Thymus (tissue), 14 donors: ENCODE measurements around the gene SIX1. TPM values are rescaled to one million over a fixed set of nuclear protein-coding genes. Genes with fewer than 3 reads are reported as not detected.

Experiments
- DNase-seq, 9 donors: peaks; one replicate each; pipeline ENCODE4 v3.0.0-alpha.2; 2013; ENCODE audit warnings: low spot score in 9 of 9, low read depth in 6 of 9, missing footprints in 1 of 9
- H3K27ac ChIP-seq, 2 donors: one replicate each; pipeline ENCODE4 v1.5.1; 2013; ENCODE audit warnings: control low read depth in 1 of 2, low read depth in 1 of 2, low read length in 1 of 2, mild to moderate bottlenecking in 1 of 2, moderate library complexity in 1 of 2
- H3K27me3 ChIP-seq, 2 donors: one replicate each; pipeline ENCODE4 v1.5.1; 2013; ENCODE audit warnings: low read length in 1 of 2; ENCODE audit not compliant: control insufficient read depth in 2 of 2, insufficient read depth in 1 of 2
- H3K36me3 ChIP-seq, 2 donors: one replicate each; pipeline ENCODE4 v1.5.1; 2013; ENCODE audit warnings: low read length in 1 of 2, mild to moderate bottlenecking in 1 of 2, moderate library complexity in 1 of 2; ENCODE audit not compliant: control insufficient read depth in 2 of 2, insufficient read depth in 2 of 2
- H3K4me1 ChIP-seq, 2 donors: one replicate each; pipeline ENCODE4 v1.5.1; 2013; ENCODE audit warnings: low read length in 2 of 2; ENCODE audit not compliant: control insufficient read depth in 2 of 2, insufficient read depth in 2 of 2
- H3K4me3 ChIP-seq, 2 donors: one replicate each; pipeline ENCODE4 v1.5.1; 2013; ENCODE audit warnings: low read length in 2 of 2, control low read depth in 1 of 2, mild to moderate bottlenecking in 1 of 2
- H3K9me3 ChIP-seq, 2 donors: one replicate each; pipeline ENCODE4 v1.5.1; 2013; ENCODE audit warnings: low read length in 1 of 2, mild to moderate bottlenecking in 1 of 2; ENCODE audit not compliant: control insufficient read depth in 2 of 2, insufficient read depth in 1 of 2
- whole genome bisulfite sequencing: extraction: QIAGEN DNeasy Blood & Tissue Kit; methylation state at CpG from one replicate; pipeline ENCODE4 v1.1.7; 2013; 5-methylcytosine and 5-hydroxymethylcytosine counted together
- long read RNA-seq, 10 donors: transcript quantifications; one replicate each; lab custom pipeline, GENCODE V29; 2026
- polyA plus RNA-seq: library from polyadenylated mRNA; stranded (reverse); fragments of 200-250 nt; gene quantifications from one replicate; pipeline ENCODE4 v1.2.3, GENCODE V29; 2013
- total RNA-seq: library from RNA; stranded (reverse); fragments of 120-200 nt; gene quantifications from one replicate; pipeline ENCODE4 v1.2.4, GENCODE V29; 2013
- donor health status: healthy.

The SIX1 gene
- total RNA-seq (13.4 TPM), polyA plus RNA-seq (21.4 TPM)
- long read RNA-seq, donor 1, partial matches to known transcripts = 0 of 3 reads
- long read RNA-seq, donor 1, other reads (novel, unspliced or antisense) = 0 of 3 reads
- long read RNA-seq, donor 2 = 0 reads
- long read RNA-seq, donor 3, transcript SIX1-201 (2 exons, 3,996 nt) = major isoform, 14 of 17 reads
- long read RNA-seq, donor 3, partial matches to known transcripts = 0 of 17 reads
- long read RNA-seq, donor 3, other reads (novel, unspliced or antisense) = 0 of 17 reads
- long read RNA-seq, donor 4, partial matches to known transcripts = 0 of 1 reads
- long read RNA-seq, donor 4, other reads (novel, unspliced or antisense) = 0 of 1 reads
- long read RNA-seq, donor 5, transcript SIX1-201 (2 exons, 3,996 nt) = major isoform, 12 of 12 reads
- long read RNA-seq, donor 5, partial matches to known transcripts = 0 of 12 reads
- long read RNA-seq, donor 5, other reads (novel, unspliced or antisense) = 0 of 12 reads
- long read RNA-seq, donor 6, transcript SIX1-201 (2 exons, 3,996 nt) = major isoform, 8 of 8 reads
- long read RNA-seq, donor 6, partial matches to known transcripts = 0 of 8 reads
- long read RNA-seq, donor 6, other reads (novel, unspliced or antisense) = 0 of 8 reads
- long read RNA-seq, donor 7, transcript SIX1-201 (2 exons, 3,996 nt) = major isoform, 10 of 10 reads
- long read RNA-seq, donor 7, partial matches to known transcripts = 0 of 10 reads
- long read RNA-seq, donor 7, other reads (novel, unspliced or antisense) = 0 of 10 reads
- long read RNA-seq, donor 8, transcript SIX1-201 (2 exons, 3,996 nt) = major isoform, 11 of 12 reads
- long read RNA-seq, donor 8, partial matches to known transcripts = 0 of 12 reads
- long read RNA-seq, donor 8, other reads (novel, unspliced or antisense) = 0 of 12 reads
- long read RNA-seq, donor 9, transcript SIX1-201 (2 exons, 3,996 nt) = major isoform, 8 of 8 reads
- long read RNA-seq, donor 9, partial matches to known transcripts = 0 of 8 reads
- long read RNA-seq, donor 9, other reads (novel, unspliced or antisense) = 0 of 8 reads
- long read RNA-seq, donor 10, transcript SIX1-201 (2 exons, 3,996 nt) = major isoform, 7 of 7 reads
- long read RNA-seq, donor 10, partial matches to known transcripts = 0 of 7 reads
- long read RNA-seq, donor 10, other reads (novel, unspliced or antisense) = 0 of 7 reads

- Histone ChIP-seq H3K4me3 (peak within 1 kb of the TSS; percentile 31 to 39), H3K27me3 (peaks cover 86 to 99% of the 10 kb centered on the region in 2 donors), H3K27ac (peak within 1 kb of the TSS; percentile 26 to 65), H3K36me3 (no peaks in the 10 kb centered on the region), H3K9me3 (peaks cover 0 to 4% of the 10 kb centered on the region in 2 donors), H3K4me1 (peaks cover 0 to 11% of the 10 kb centered on the region in 2 donors)
- no peak for DNase-seq
- 3% methylated on average over 79 of the region's 79 CpGs for WGBS
These were observed at the start of gene SIX1 for GRCh38 chr14:60648934-60649874. Gene SIX1, minus strand, starts transcription at chr14:60649477. Its CDS starts 288 bp downstream, at chr14:60649189.

- Histone ChIP-seq H3K4me3 (no peak overlapping the region), H3K4me1 (no peaks in the 10 kb centered on the region), H3K27ac (no peak overlapping the region), H3K36me3 (no peaks in the 10 kb centered on the region), H3K27me3 (no peaks in the 10 kb centered on the region), H3K9me3 (no peaks in the 10 kb centered on the region)
- no peak for DNase-seq
- 84% methylated on average over 4 of the region's 4 CpGs for WGBS
These were observed 46.0 kb upstream of the SIX1 start for GRCh38 chr14:60695327-60695726.

- 96% methylated on average over 3 of the region's 3 CpGs for WGBS
These were observed 42.3 kb upstream of the SIX1 start for GRCh38 chr14:60691383-60692113.

GRCh38 chr14:60686865-60687264 lies 37.6 kb upstream of the SIX1 start:
- Histone ChIP-seq H3K4me1 (no peaks in the 10 kb centered on the region), H3K36me3 (no peaks in the 10 kb centered on the region), H3K27me3 (no peaks in the 10 kb centered on the region), H3K27ac (no peak overlapping the region), H3K9me3 (no peaks in the 10 kb centered on the region), H3K4me3 (no peak overlapping the region)
- DNase-seq = no peak

More at GRCh38 chr14:60691383-60692113, 42.3 kb upstream of the SIX1 start:
- Histone ChIP-seq H3K9me3 (no peaks in the 10 kb centered on the region), H3K27ac (no peak overlapping the region), H3K4me3 (no peak overlapping the region), H3K27me3 (no peaks in the 10 kb centered on the region), H3K4me1 (no peaks in the 10 kb centered on the region), H3K36me3 (no peaks in the 10 kb centered on the region)
- no peak for DNase-seq

GRCh38 chr14:60684203-60684602 lies 34.9 kb upstream of the SIX1 start:
- H3K9me3 ChIP-seq = no peaks in the 10 kb centered on the region
- H3K4me1 ChIP-seq = no peaks in the 10 kb centered on the region
- no peak overlapping the region for H3K27ac ChIP-seq
- DNase-seq = no peak
- 89% methylated on average over 2 of the region's 2 CpGs for WGBS
- H3K4me3 ChIP-seq = no peak overlapping the region
- no peaks in the 10 kb centered on the region for H3K36me3 ChIP-seq
- no peaks in the 10 kb centered on the region for H3K27me3 ChIP-seq

GRCh38 chr14:60681271-60681670 lies 32.0 kb upstream of the SIX1 start:
- Histone ChIP-seq H3K27ac (no peak overlapping the region), H3K4me1 (no peaks in the 10 kb centered on the region), H3K9me3 (no peaks in the 10 kb centered on the region), H3K27me3 (no peaks in the 10 kb centered on the region), H3K4me3 (no peak overlapping the region), H3K36me3 (no peaks in the 10 kb centered on the region)
- no peak for DNase-seq

- H3K9me3 ChIP-seq = no peaks in the 10 kb centered on the region
- 94% methylated on average over 3 of the region's 3 CpGs for WGBS
- H3K4me1 ChIP-seq = no peaks in the 10 kb centered on the region
- H3K4me3 ChIP-seq = no peak overlapping the region
- no peaks in the 10 kb centered on the region for H3K27me3 ChIP-seq
- no peak for DNase-seq
- H3K27ac ChIP-seq = no peak overlapping the region
- no peaks in the 10 kb centered on the region for H3K36me3 ChIP-seq
These were observed 31.2 kb upstream of the SIX1 start for GRCh38 chr14:60680511-60680910.
